Natural killer cell treated with Interleukin-12 subunit alpha and Interleukin-12 subunit beta and Interleukin-15 and Interleukin-18, amount 100 ng/mL, for 72 hours (primary cell): Measurements from ENCODE around the gene TMC6. TPM values are rescaled to one million over a fixed set of nuclear protein-coding genes. Genes with fewer than 3 reads are reported as not detected.

ENCODE experiments used
- ATAC-seq, 2 donors: fragments of 150-1000 bp; cut with Tn5 transposase in 1 of 2; sonication (Bioruptor Pico), chemical (Tn5 transposase) in 1 of 2; 2 replicates each; pipeline ENCODE4 v1.10.0; 2021
- DNase-seq: peaks from one replicate; pipeline ENCODE4 v3.0.0; 2022; ENCODE audit warnings: low spot score
- H3K27ac Mint-ChIP-seq, 2 donors: 1 replicate in 1 of 2; 2 replicates in 1 of 2; pipeline ENCODE4 v1.8.0; 2022; ENCODE audit warnings: mixed read lengths in 2 of 2, mild to moderate bottlenecking in 1 of 2, moderate library complexity in 1 of 2
- H3K27me3 Mint-ChIP-seq, 2 donors: 1 replicate in 1 of 2; 2 replicates in 1 of 2; pipeline ENCODE4 v1.8.0; 2022; ENCODE audit warnings: mixed read lengths in 2 of 2
- H3K36me3 Mint-ChIP-seq: one replicate; pipeline ENCODE4 v1.8.0; 2022; ENCODE audit warnings: mixed read lengths
- H3K4me1 Mint-ChIP-seq, 2 donors: 1 replicate in 1 of 2; 2 replicates in 1 of 2; pipeline ENCODE4 v1.8.0; 2022; ENCODE audit warnings: low read depth in 2 of 2, mixed read lengths in 2 of 2, mild to moderate bottlenecking in 1 of 2
- H3K4me3 Mint-ChIP-seq: one replicate; pipeline ENCODE4 v1.8.0; 2022; ENCODE audit warnings: mixed read lengths
- H3K9me3 Mint-ChIP-seq: 2 replicates; pipeline ENCODE4 v1.8.0; 2022; ENCODE audit warnings: mixed read lengths
- total RNA-seq, 2 donors: library from RNA; stranded (reverse); gene quantifications; one replicate each; pipeline ENCODE4 v1.2.3, GENCODE V29; 2022

The TMC6 gene
- total RNA-seq, 2 donors from 2014 or later, result 282 to 351 TPM

DNA sequence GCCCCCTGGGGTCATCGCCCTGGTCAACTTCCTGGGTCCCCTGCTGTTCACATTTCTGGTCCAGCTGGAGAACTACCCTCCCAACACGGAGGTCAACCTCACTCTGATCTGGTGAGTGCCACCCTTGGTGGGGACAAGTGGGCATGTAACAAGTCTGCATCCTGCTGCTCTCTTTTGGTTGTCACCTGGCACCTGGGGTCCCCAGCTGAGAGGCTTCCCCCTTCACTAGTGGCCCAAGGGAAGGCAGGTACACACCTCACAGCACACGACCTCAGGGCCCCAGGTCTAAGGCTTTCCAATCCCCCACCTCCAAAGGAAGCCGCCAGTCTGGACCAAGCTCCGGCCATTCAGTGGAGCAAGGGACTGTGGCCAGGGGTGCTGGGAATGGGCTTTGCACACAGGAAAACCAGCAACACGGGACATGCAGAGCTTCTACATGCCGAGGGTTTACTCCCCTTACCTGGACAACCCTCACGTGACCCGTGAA lies 6.4 kb upstream of the TMC6 start:
- peaks cover 44 to 60% of the 10 kb centered on the region in 2 donors for H3K4me1 Mint-ChIP-seq
- H3K27me3 Mint-ChIP-seq, result no peaks in the 10 kb centered on the region
- H3K27ac Mint-ChIP-seq, result peak overlapping the region in 1 of 2 donors; percentile 20
- no peak overlapping the region for H3K4me3 Mint-ChIP-seq
- ATAC-seq (no peak), DNase-seq (no peak)
- peaks cover 18% of the 10 kb centered on the region for H3K36me3 Mint-ChIP-seq
- no peaks in the 10 kb centered on the region for H3K9me3 Mint-ChIP-seq

DNA sequence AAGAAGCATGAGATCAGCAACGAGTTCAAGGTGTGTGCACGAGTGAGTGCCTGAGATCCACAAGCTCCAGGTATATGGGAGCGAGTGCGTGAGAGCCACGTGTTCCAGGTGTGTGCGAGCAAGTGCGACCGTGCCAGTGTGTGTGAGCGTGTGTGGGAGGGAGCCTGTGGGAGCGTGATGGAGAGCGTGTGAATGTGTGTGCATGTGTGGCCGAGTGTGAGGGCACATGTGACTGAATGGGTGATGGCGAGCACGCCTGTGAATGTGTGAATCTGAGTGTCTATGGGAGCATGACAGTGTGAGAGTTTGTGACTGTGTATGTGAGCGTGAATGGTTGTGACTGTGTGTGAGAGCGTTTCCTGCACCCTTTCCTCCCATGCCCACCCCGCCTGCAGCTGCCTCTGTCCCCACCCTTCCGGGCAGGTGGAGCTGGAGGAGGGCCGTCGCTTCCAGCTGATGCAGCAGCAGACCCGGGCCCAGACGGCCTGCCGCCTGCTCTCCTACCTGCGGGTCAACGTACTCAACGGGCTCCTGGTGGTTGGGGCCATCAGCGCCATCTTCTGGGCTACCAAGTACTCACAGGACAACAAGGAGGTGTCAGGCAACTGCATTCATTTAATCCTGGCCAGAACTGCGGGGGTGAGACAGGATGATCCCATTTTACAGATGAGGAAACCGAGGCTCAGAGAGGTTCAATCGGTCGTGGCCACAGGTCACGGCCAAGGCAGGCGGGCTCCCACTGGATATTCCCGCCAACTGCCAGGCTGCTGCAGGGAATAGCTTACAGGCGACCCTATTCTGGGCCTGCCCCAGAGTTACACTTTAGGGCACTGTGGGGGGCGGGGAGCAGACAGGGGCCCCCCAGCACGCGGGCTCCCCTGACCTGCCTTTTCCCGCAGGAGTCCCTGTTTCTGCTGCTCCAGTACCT lies 5.7 kb upstream of the TMC6 start:
- Mint-ChIP-seq H3K36me3 (peaks cover 18% of the 10 kb centered on the region), H3K9me3 (no peaks in the 10 kb centered on the region), H3K27me3 (no peaks in the 10 kb centered on the region), H3K4me1 (peaks cover 47 to 62% of the 10 kb centered on the region in 2 donors), H3K4me3 (peak overlapping the region; percentile 86), H3K27ac (peak overlapping the region; percentile 20 to 72)
- ATAC-seq (peak; percentile 26 to 31), DNase-seq (peak; percentile 79)

DNA sequence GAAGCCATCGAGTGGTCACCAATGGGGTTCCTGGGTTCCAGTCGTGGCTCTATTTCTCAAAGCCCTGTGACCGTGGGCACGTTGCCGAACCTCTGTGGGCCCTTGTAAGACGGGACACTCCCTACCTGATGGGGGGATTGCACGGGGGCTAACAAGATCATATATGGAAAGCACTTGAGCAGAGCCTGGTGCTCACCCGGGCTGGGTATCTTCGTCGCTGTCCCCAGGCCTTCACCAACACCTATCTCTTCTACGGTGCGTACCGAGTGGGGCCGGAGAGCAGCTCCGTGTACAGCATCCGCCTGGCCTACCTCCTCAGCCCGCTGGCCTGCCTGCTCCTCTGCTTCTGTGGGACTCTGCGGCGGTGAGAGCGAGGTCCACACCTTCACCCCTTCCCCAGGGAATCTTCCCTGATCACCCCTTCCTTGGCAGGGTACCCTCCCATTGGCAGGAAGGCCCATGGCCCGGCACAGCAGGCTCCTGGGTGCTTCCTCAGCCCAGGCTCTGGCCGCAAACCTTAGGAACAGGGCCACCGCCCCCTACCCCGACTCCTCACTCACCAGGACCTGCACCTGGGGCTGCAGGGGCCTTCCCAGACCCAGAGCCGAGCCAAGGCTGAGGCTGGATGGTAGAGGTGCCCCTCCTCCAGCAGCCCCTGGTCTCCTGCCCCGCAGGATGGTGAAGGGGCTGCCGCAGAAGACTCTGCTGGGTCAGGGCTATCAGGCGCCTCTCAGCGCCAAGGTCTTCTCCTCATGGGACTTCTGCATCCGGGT lies 4.8 kb upstream of the TMC6 start:
- Mint-ChIP-seq H3K27me3 (no peaks in the 10 kb centered on the region), H3K4me1 (peaks cover 49 to 59% of the 10 kb centered on the region in 2 donors), H3K27ac (peak overlapping the region; percentile 54 to 72), H3K36me3 (peaks cover 18% of the 10 kb centered on the region), H3K4me3 (peak overlapping the region; percentile 86), H3K9me3 (no peaks in the 10 kb centered on the region)
- no peak for DNase-seq
- no peak for ATAC-seq

DNA sequence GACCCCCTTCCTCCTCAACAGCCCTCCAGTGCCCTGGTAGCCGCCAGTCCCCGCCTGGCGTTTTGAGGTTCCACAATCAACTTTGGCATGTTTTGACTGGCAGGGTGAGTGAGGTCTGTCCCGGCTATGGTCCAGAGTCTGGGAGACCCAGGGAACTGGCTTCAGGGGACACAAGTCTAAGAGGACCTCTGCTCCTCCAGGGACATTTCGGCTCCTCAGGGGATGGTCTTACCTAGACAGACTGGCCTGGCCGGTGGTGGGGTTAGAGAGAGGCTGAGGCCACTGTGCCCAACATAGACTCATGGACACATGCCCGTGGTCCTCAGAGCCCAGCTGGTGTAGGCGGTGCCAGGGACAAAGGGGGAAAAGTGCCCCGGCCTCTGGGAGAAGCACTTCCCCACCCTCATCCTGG lies 4.2 kb upstream of the TMC6 start:
- ATAC-seq, result no peak
- peaks cover 18% of the 10 kb centered on the region for H3K36me3 Mint-ChIP-seq
- peak overlapping the region; percentile 86 for H3K4me3 Mint-ChIP-seq
- H3K4me1 Mint-ChIP-seq, result peaks cover 47 to 56% of the 10 kb centered on the region in 2 donors
- no peak for DNase-seq
- no peaks in the 10 kb centered on the region for H3K9me3 Mint-ChIP-seq
- peak overlapping the region; percentile 54 to 72 for H3K27ac Mint-ChIP-seq
- H3K27me3 Mint-ChIP-seq, result no peaks in the 10 kb centered on the region

DNA sequence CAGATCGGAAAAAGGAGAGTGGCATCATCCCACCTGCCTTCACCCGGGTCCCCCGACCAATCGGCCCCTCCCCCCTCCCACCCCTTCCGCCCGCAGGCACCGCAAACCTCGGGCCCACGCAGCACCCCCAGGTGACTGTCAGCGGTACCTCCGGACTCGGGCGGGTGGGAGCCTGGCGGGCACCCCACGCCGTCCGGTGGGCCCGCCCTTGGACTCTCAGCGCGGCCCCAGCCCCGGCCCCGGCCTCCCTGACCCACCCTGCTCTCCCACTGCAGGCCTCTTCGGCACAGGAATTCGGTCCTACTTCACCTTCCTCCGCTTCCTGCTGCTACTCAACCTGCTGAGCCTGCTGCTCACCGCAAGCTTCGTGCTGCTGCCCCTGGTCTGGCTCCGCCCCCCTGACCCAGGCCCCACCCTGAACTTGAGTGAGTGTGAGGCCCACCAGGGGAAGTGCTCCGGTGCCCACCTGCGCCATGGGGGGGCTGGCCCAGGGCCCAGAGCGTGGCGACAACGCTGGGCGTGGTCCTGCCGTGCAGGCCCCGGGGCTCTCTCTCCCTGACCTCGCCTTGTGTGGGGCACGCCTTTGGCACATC lies 3.6 kb upstream of the TMC6 start:
- Mint-ChIP-seq H3K27me3 (no peaks in the 10 kb centered on the region), H3K36me3 (peaks cover 18% of the 10 kb centered on the region), H3K4me3 (peak overlapping the region; percentile 86), H3K9me3 (no peaks in the 10 kb centered on the region), H3K27ac (peak overlapping the region; percentile 54 to 72), H3K4me1 (peaks cover 43 to 53% of the 10 kb centered on the region in 2 donors)
- DNase-seq (peak; percentile 68), ATAC-seq (peak; percentile 1 to 2)

DNA sequence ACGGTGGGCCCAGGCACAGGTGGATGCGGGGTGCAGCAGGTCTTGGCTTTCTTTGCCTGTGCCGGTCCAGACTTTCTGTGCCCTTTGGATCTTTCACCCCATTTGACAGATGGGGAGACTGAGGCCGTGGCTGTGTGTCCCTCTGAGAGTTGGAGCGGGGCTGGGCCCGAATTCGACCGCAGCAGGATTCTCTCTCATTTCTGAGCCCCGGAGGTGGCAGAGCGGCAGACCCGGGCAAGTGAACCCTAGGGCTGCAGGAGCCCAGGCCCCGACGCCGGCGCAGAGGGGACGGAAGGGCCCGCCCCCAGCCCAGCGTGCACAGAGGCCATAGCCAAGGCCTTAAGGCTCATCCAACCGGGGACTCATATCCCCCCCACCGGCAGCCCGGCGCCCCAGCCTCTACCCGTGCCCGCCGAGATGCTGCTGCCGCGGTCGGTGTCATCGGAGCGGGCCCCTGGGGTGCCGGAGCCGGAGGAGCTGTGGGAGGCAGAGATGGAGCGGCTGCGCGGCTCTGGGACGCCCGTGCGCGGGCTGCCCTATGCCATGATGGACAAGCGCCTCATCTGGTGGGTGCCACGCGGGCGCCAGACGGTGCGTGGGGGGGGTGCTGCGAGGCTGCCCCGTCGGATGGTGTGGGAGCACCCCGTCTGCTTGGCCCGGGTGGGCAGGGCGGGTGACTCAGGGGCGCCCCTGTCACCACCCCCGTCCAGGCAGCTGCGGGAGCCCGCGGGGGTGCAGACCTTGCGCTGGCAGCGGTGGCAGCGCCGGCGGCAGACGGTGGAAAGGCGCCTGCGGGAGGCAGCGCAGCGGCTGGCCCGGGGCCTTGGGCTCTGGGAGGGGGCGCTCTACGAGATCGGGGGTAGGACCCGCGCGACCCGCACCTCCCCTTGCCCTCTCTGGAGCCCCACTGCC lies 2.9 kb upstream of the TMC6 start:
- Mint-ChIP-seq H3K36me3 (peaks cover 18% of the 10 kb centered on the region), H3K27ac (peak overlapping the region; percentile 82 to 94), H3K4me1 (peaks cover 45 to 49% of the 10 kb centered on the region in 2 donors), H3K9me3 (no peaks in the 10 kb centered on the region), H3K4me3 (peak overlapping the region; percentile 93), H3K27me3 (no peaks in the 10 kb centered on the region)
- peak; percentile 66 for DNase-seq
- ATAC-seq, result peak; percentile 26 to 36

DNA sequence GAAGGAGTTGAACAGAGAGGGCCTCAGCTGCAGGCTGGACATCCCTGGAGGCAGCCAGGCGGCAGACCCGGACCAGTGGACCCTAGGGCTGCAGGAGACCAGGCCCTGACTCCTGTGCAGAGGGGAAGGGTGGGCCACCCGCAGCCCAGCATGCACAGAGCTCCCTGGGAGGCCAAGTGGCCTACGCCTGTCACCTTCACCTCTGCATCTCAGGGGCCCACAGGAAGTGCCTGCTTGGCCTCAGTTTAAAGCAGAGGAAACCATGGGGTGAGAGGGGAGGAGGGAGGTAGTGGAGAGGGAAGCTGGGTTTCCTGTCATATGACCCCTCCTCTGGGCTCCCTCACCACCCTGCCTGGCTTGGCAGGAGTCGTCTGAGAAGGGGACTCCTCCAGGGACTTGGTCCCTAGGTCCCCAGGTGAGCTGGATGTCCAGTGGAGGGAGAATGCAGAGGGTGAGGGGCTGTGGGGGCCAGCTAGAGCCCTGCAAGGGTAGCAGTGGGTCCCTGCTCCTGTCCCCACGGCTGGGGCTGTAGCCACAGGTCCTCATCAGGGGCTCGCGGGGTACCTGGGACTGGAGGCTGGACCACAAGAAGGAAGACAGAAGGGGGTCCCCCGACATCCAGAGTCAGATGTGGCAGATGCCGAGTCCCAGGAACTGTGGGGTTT lies 2.0 kb upstream of the TMC6 start, which contains the start of gene TMC8:
Gene TMC8 (plus strand): TSS at position 335 of the 665 bp plus-strand sequence. CDS start 818 bp downstream, outside the sequence.
- Mint-ChIP-seq H3K27me3 (no peaks in the 10 kb centered on the region), H3K9me3 (no peaks in the 10 kb centered on the region), H3K4me1 (peaks cover 38 to 42% of the 10 kb centered on the region in 2 donors), H3K4me3 (peak within 1 kb of the TSS; percentile 93), H3K27ac (peak within 1 kb of the TSS; percentile 82 to 94), H3K36me3 (peaks cover 10% of the 10 kb centered on the region)
- peak; percentile 70 to 71 for ATAC-seq
- peak; percentile 85 for DNase-seq

DNA sequence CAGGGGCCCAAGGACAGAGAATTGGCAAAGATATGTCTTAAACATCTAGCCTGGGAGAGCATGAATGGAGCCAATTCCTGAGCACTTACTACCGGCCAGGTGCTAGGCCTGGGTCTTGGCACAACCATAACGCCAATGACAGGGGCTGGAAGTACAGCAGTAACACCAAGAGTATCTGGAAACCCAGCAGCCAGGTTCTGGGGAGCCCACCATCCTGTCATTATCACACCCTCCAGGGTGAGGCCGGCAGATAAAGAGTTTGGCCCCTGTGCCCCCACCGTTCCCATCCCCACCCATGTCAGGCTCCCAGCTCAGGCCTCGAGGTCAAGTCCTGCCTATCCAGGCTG lies 1.5 kb upstream of the TMC6 start:
- H3K27ac Mint-ChIP-seq, result peak overlapping the region; percentile 82 to 94
- peaks cover 36 to 40% of the 10 kb centered on the region in 2 donors for H3K4me1 Mint-ChIP-seq
- H3K27me3 Mint-ChIP-seq, result no peaks in the 10 kb centered on the region
- peaks cover 8% of the 10 kb centered on the region for H3K36me3 Mint-ChIP-seq
- no peaks in the 10 kb centered on the region for H3K9me3 Mint-ChIP-seq
- peak overlapping the region; percentile 93 for H3K4me3 Mint-ChIP-seq
- no peak for ATAC-seq
- no peak for DNase-seq

DNA sequence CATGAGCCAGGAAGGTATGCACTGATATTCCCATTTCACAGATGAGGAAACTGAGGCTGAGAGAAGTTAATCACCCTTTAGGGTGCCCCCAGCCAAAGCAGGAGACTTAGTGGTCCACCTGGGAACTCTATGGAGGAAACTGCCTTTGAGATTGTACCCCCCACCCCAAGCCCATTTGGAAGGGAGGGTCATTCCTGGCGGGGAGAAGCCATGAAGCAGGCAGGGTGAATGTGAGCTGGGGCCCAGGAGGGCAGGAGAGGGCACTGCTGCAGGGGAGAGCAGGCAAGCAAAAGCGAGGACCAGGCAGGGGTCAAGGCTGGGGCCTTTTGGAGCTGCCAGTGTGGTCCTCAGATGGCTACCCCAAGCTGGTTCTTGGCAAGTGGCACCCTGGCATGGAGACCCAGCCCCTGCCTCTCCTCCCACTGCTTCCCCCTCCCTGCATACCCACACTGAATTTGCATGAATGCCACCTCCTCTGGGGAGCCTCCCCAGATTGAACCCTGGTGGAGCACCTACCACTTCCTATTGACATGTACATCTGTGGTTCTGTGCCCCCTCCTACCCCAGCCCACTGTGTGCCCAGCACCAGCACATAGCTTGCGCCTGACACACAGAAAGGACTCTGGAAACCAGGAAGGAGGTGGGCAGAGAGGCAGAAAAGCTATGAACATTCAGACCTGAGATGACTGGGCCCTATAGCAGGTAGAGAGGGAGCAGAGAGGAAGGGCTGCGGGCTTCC lies 965 bp upstream of the TMC6 start:
- no peaks in the 10 kb centered on the region for H3K9me3 Mint-ChIP-seq
- peak overlapping the region; percentile 93 for H3K4me3 Mint-ChIP-seq
- no peak for ATAC-seq
- peak; percentile 61 for DNase-seq
- peaks cover 34 to 40% of the 10 kb centered on the region in 2 donors for H3K4me1 Mint-ChIP-seq
- H3K27ac Mint-ChIP-seq, result peak overlapping the region; percentile 82 to 94
- peaks cover 8% of the 10 kb centered on the region for H3K36me3 Mint-ChIP-seq
- H3K27me3 Mint-ChIP-seq, result no peaks in the 10 kb centered on the region

DNA sequence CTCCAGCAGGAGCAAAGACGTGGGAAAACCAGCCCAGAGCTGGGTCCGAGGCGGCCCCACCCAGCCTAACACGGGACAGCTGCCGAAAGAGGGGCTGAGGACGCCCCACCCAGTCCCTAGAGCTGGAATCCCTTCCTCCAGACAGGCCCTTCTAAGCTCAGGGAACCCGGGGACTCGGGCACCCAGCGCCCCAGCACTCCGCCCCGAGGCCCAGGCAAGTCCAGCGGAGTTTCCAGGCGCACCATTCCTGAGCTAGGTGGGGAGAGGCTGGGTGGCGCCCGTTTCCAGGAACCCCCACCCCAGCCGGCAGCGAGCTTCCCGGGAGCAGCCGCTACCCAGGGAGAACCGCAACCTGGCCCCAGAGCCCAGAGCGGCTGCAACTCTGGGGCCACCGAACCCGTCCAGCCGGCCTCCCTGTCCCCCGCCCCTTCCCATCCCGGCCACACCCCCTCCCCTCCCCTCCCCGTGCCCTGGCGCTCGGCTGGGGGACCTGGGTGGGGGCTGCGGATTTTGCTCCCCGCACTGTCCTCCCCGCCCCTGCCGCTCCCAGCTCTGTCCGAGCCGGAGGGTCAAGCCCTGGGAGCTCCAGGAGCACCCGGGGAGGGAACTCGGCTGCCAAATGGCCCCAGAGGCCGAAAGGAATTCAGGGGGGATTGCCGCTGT lies 536 bp downstream of the TMC6 start:
- Mint-ChIP-seq H3K4me1 (peaks cover 32 to 43% of the 10 kb centered on the region in 2 donors), H3K4me3 (peak overlapping the region; percentile 84), H3K9me3 (no peaks in the 10 kb centered on the region), H3K27me3 (no peaks in the 10 kb centered on the region), H3K36me3 (peaks cover 7% of the 10 kb centered on the region), H3K27ac (peak overlapping the region; percentile 81 to 90)
- no peak for ATAC-seq
- DNase-seq, result peak; percentile 61

DNA sequence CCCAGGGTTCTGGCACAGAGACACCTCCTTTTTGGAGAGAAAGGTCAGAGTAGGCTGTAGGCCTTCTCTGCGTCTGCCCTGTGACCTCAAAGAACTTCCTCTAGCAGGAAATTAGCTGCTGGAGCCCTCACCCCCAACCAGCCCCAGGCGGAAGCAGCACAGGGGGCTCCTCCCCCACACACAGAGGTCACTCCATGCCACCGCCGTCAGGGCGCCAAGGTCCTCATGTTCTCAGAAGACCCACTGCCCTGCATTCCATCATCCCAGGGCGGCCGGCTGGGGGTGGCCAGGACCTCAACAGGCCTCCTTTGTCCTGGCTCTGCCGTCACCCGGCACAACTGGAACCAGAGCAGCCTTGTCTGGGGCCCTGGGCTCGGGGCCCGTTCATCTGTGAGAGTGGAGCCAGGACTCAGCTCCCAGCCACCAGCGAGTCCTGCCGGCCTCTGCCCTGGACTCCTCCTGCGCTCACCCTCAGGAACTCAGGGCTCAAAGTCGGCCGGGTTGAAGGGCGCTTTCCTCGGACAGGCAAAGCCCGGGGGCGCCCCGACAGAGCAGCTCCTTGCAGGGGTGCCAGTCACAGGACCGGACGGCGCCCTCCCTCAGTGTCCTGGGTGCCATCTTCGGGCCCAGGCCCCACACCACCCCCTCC lies 1.2 kb downstream of the TMC6 start:
- Mint-ChIP-seq H3K36me3 (peaks cover 7% of the 10 kb centered on the region), H3K9me3 (no peaks in the 10 kb centered on the region), H3K27ac (peak overlapping the region; percentile 81 to 90), H3K4me1 (peaks cover 39 to 46% of the 10 kb centered on the region in 2 donors), H3K27me3 (no peaks in the 10 kb centered on the region), H3K4me3 (peak overlapping the region; percentile 84)
- DNase-seq (peak; percentile 86), ATAC-seq (peak; percentile 64 to 70)
